Measurements from ENCODE around the gene FAM43A. TPM values are rescaled to one million over a fixed set of nuclear protein-coding genes. Genes with fewer than 3 reads are reported as not detected.

FAM43A gene
- total and polyA plus RNA-seq, 2 of the 4 experiments (the other 2 are of a cell fraction): 3.0 to 11.5 TPM

GRCh38 chr3:194682189-194682693 is 3.4 kb upstream of the FAM43A start:
- Histone ChIP-seq H2AK5ac (ENCODE audit: low read depth, low read length) (no peak overlapping the region), H3K4me3 (ENCODE audit: insufficient read depth, low read depth, low read length) (no peak overlapping the region), H3K9me3 (ENCODE audit: control insufficient read depth, insufficient read depth, low read length) (no peaks in the 10 kb centered on the region), H4K5ac (ENCODE audit: low read depth, low read length) (no peak overlapping the region), H2BK20ac (ENCODE audit: low read depth, low read length) (peak overlapping the region; percentile 5; the same call in 1 of the 2 replicates), H2AFZ (replicated peaks; ENCODE audit: low read length, poor library complexity) (peak overlapping the region; percentile 72), H4K91ac (ENCODE audit: insufficient read depth, low read depth, low read length) (no peak overlapping the region), H2BK120ac (ENCODE audit: low read depth, low read length) (0 out of 2 replicates have a peak overlapping the region, but pooled peaks have one; percentile 12), H3K23ac (ENCODE audit: low read depth, low read length) (no peak overlapping the region; the same call in 1 of the 2 replicates), H3K4ac (ENCODE audit: low read depth, low read length) (0 out of 2 replicates have a peak overlapping the region, but pooled peaks have one; percentile 0), H4K20me1 (ENCODE audit: insufficient read depth, low read length) (peaks cover 13% of the 10 kb centered on the region), H3K27ac (ENCODE audit: insufficient read depth, low read length) (no peak overlapping the region), H3K18ac (ENCODE audit: low read depth, low read length) (no peak overlapping the region), H3K4me1 (ENCODE audit: control insufficient read depth, insufficient read depth, low read length) (peaks cover 7% of the 10 kb centered on the region), H4K8ac (ENCODE audit: low read depth in 2 of 2, low read length in 2 of 2) (peak overlapping the region in 1 of 2 experiments; percentile 27; a peak in 2 of 4 replicates), H3K9me1 (ENCODE audit: insufficient read depth, low read length) (0 out of 2 replicates have a peak, but pooled peaks cover 4% of the 10 kb centered on the region), H3K79me1 (ENCODE audit: low read depth in 1 of 2, low read length in 2 of 2) (peaks cover 0 to 10% of the 10 kb centered on the region in 2 experiments; a peak in 2 of 4 replicates), H2AK9ac (replicated peaks; ENCODE audit: low read depth, low read length, poor library complexity) (no peak overlapping the region), H3K36me3 (ENCODE audit: control insufficient read depth, insufficient read depth, low read length) (peaks cover 4% of the 10 kb centered on the region; the same call in 1 of the 2 replicates), H2BK5ac (ENCODE audit: low read depth, low read length, poor library complexity, severe bottlenecking) (no peak overlapping the region), H3K4me2 (ENCODE audit: low read depth, low read length) (peak overlapping the region; percentile 14), H3K56ac (ENCODE audit: extremely low read depth, insufficient read depth, low read length) (no peak overlapping the region), H2BK15ac (ENCODE audit: low read depth, low read length) (no peak overlapping the region), H3K9ac (ENCODE audit: low read depth, low read length) (no peak overlapping the region), H3K14ac (replicated peaks; ENCODE audit: low read depth, low read length) (no peak overlapping the region; the same call in 1 of the 2 replicates), H3K27me3 (ENCODE audit: control insufficient read depth, insufficient read depth, low read length) (no peaks in the 10 kb centered on the region; the same call in 1 of the 2 replicates)
- ATAC-seq (ENCODE audit: low read depth) (no peak), DNase-seq (no peak)
- in situ Hi-C loops (cut with MboI; ENCODE audit: low sequenced_read_pairs) (no loop called here), dilution Hi-C loops (cut with HindIII; ENCODE audit: low sequenced_read_pairs, unreplicated experiment) (no loop called here), intact Hi-C loops (cut with micrococcal nuclease) (loop anchor here (1.0 to 2.0 kb wide), 3 partner anchors 424 to 841 kb away; no protein-coding TSS in a partner anchor)
- POLR2A ChIA-PET (ENCODE audit: unreplicated experiment): interaction anchor here (0.8 kb wide), 1 partner anchor 10 kb away, joined by 4 read pairs; no protein-coding TSS in a partner anchor
- BruUV-seq (replicated peaks): no TSS peak
- TF ChIP-seq MAFK (IDR thresholded peaks at IDR 0.05; ENCODE audit: low read depth, low read length) (no peak), NFE2L2 (IDR thresholded peaks at IDR 0.05; ENCODE audit: low read depth, low read length) (no peak), CHD1 (IDR thresholded peaks at IDR 0.05; ENCODE audit: low read depth, low read length) (no peak), USF2 (IDR thresholded peaks at IDR 0.05; ENCODE audit: low read depth, low read length) (no peak), CEBPB (IDR thresholded peaks at IDR 0.05; ENCODE audit: low read depth, low read length) (no peak), RAD21 (IDR thresholded peaks at IDR 0.05; ENCODE audit: low read length) (no peak), MAZ (IDR thresholded peaks at IDR 0.05; ENCODE audit: borderline replicate concordance, low read depth, low read length) (no peak), SMC3 (IDR thresholded peaks at IDR 0.05; ENCODE audit: low read depth, low read length) (no peak), CTCF (conservative IDR thresholded peaks at IDR 0.05; ENCODE audit: low read depth, low read length) (no peak), RCOR1 (IDR thresholded peaks at IDR 0.05; ENCODE audit: insufficient replicate concordance, low read length) (no peak), POLR2A (IDR thresholded peaks at IDR 0.05; ENCODE audit: low read depth, low read length) (no peak), ELK1 (IDR thresholded peaks at IDR 0.05; ENCODE audit: borderline replicate concordance, low read depth, low read length) (no peak), BHLHE40 (IDR thresholded peaks at IDR 0.05; ENCODE audit: low read depth, low read length) (no peak), RFX5 (IDR thresholded peaks at IDR 0.05; ENCODE audit: low read depth, low read length) (no peak)
- no CpG with 5 or more reads among the region's 4 CpGs for WGBS, 2 experiments (ENCODE audit: extremely low coverage in 2 of 2, insufficient read length in 1 of 2)
- CTCF ChIA-PET: interaction anchor here (0.6 to 2.7 kb wide), 23 partner anchors 10 to 588 kb away, joined by 3 to 27 read pairs (median 4); partner anchors contain the start of genes LSG1 and XXYLT1

Measured in IMR-90 (cell line).